Skin of body (tissue), 2 donors: ENCODE data around the gene TMEM209. TPM values are rescaled to one million over a fixed set of nuclear protein-coding genes. Genes with fewer than 3 reads are reported as not detected.
"Not testable (repeated sequence)": the region's sequence is repeated elsewhere in the genome, so short reads cannot be mapped to it uniquely, and the experiment has no call there.

Source experiments
- DNase-seq: peaks from one replicate; lab custom pipeline; 2025; lab: John Stamatoyannopoulos, UW
- total RNA-seq: library from RNA; depleted of rRNA; stranded (reverse); fragments of >200 nt; gene quantifications from one replicate; pipeline ENCODE4 v1.2.3, GENCODE V29; 2014

Gene TMEM209
- total RNA-seq, 1 donor from 2014 or later, result 12.4 TPM

DNA sequence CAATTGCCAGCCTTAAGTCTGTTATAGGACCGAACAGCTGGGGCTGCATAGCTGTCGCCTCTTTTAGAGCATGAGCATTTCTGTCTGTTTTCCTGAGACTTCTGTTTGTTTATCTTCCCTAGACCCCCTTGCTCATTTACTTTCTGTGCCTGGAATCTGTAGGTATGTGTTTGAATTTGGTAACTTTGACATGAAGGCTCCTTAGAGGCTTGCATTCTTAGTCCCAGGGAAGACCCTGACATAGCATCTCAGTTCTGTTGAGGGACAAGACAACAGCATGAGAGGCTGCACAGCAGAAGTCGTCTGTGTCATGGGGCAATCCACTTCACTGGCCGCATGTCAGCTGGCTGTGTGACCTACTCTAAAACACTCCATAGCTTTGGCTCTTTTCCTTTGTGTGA lies 76.2 kb downstream of the TMEM209 start:
- DNase-seq, result no peak

DNA sequence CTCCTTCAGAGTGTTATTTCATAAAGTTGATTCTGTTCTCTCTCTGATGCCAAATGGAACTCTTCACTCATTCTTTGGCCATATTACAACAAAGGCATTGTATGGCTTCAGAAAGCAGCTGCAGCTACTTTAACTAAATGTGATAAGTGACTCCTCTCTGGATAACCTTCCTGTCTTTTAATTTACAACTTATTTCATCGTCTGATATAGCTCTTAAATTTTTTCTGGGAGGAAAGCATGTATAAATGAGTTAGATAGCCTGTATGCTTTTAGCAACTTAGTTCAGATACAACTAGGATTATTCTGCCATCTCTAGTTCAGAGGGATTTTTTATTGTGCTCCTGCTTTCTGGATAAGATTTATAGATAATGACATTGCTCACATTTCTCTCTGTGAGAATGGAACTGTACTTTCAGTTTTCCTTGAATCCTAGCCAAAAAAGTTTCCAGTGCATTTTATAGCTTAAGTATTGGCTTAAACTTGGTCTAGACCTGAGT lies 77.3 kb downstream of the TMEM209 start:
- peak; percentile 90 for DNase-seq

DNA sequence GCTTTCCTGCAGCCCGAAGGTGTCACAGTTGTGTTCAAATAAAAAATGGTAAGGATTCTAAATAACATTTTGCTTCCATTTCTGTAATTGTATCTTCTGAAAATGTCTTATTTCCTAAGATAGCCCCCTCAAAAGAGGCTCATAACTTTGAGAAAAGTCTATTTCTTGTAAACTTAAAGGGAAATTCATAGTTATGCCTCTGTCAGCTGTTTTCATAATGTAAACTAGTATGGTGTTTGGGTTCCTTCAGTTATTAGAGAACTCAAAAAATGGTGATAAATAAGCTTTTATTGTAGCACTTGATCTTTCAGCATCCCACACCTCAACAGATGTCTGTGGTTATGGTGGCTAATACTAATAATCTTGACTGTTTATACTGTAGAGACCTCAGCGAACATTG lies 77.8 kb downstream of the TMEM209 start:
- DNase-seq, result peak; percentile 48

DNA sequence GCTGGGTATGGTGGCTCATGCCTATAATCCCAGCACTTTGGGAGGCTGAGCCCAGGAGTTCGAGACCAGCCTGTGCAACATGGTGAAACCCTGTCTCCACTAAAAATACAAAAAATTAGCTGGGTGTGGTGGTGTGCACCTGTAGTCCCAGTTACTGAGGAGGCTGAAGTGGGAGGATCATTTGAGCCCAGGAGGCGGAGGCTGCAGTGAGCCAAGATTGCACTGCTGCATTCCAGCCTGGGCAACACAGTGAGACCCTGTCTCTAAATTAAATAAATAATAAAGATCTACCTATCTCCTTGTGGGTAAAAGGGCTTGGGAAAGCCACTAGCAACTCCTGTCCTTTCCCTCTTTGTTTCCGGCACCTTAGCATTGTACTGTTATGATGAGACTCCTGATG lies 78.4 kb downstream of the TMEM209 start:
- DNase-seq, result not testable (repeated sequence)

DNA sequence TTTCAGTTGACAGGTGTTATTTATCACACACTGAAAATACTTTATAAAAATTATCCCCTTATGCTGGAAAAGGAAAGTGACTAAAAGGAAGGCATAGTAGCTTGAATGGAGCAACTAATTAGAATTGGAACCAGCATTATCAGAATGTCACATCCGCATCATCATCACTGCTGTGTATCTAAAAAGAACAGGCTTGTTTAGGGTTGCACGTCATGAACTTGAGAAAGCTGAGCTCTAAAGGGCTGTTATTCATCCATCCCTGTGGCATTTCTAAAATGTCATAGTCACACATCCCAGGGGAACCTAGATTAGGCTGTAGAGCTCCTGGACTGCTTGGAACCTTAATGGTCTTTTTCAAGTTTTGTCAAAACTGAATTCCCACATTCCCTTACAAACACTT lies 80.5 kb downstream of the TMEM209 start:
- DNase-seq, result no peak

DNA sequence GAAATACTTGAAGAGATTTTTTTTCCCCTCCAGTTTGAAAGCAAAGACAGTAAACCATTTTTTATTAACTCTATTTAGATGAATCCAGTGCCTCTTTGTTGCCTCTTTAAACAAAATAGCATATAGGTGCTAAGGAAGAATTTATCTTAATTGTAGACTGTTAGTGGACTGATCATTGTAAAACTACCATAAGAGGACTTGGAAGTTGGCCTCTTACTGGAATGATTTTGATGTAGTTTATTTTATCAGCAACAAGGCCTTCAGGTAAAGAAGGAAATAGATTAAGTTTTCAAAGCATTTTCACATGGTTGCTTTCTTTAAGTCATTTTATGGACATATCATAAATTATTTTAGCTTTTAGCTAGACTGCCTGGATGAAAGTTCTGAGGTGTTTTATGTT lies 81.7 kb downstream of the TMEM209 start:
- no peak for DNase-seq

DNA sequence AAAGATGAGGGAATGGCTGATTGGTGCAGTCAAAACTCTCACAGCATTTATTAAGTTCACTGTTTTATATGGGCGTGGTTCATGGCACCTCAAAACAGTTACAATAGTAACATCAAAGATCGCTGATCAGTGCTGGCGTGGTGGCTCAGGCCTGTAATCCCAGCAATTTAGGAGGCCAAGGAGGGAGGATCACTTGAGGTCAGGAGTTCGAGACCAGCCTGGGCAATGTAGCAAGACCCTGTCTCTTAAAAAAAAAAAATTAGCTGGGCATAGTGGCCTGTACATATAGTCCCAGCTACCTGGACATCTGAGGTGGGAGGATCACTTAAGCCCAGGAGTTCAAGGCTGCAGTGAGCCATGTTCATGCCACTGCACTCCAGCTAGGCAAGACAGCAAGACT lies 86.4 kb downstream of the TMEM209 start:
- DNase-seq, result no peak

DNA sequence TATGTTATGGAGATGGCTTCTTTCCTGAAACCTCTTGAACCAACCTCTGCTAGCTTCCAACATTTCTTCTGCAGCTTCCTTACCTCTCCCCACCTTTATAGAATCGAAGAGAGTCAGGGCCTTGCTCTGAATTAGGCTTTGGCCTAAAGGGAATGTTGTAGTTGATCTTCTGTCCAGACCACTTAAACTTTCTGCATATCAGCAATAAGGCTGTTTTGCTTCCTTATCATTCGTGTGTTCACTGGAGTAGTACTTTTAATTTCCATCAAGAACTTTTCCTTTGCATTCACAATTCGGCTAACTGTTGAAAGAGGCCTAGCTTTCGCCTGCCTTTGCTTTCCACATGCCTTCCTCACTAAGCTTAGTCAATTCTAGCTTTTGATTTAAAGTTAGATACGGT lies 86.9 kb downstream of the TMEM209 start:
- DNase-seq, result no peak

DNA sequence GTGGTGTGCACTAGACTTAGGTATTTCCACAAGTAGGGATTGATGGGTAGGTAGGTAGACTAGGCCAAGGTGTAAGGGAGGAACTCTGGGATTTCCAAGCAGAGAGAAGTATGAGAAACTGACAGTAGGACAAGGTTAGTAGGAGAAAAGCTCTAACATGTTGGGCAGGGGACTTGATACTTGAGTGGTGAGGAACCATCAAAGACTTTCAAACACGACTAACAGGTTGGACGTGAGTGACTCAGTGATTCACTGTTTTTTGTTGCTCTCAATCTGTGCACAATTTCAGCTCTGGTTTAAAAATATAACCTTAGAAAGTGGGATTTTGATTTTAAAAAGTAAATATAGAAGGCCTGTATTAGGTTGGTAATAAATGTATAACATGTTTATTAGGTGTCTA lies 90.4 kb downstream of the TMEM209 start:
- DNase-seq, result peak; percentile 1

Other genes starting within 250 kb of the TMEM209 start
- gene ZC3HC1, start 154.0 kb downstream of the TMEM209 start, total RNA-seq, result 10.3 TPM
- gene KLHDC10, start 134.9 kb downstream of the TMEM209 start, total RNA-seq, result 51.4 TPM
- not detected for gene SSMEM1, start 2.5 kb upstream of the TMEM209 start, total RNA-seq
- not detected for gene CPA2, start 61.5 kb upstream of the TMEM209 start, total RNA-seq
- 63.8 TPM for gene CPA4, start 87.8 kb upstream of the TMEM209 start, total RNA-seq
- 1.5 TPM for gene CPA5, start 139.4 kb upstream of the TMEM209 start, total RNA-seq
- 0.79 TPM for gene CPA1, start 175.1 kb upstream of the TMEM209 start, total RNA-seq
- gene CEP41, start 235.6 kb upstream of the TMEM209 start, total RNA-seq, result 5.4 TPM